HCT116 (cell line): ENCODE data around the gene POLH. TPM values are rescaled to one million over a fixed set of nuclear protein-coding genes. Genes with fewer than 3 reads are reported as not detected.

Source experiments
- ATAC-seq: fragments of 200-7000 bp; cut with Tn5 transposase; 2 replicates; pipeline ENCODE4 v1.9.1; 2020; ENCODE audit warnings: mild to moderate bottlenecking, moderate library complexity
- BruUV-seq: library from RNA; stranded (reverse); fragments of 400-500 nt; replicated peaks from 2 replicates; lab custom pipeline; 2021; lab: Mats Ljungman, UMichigan
- CTCF ChIA-PET: fragments of 300-600 bp; sonication (Branson Sonifier 250); formaldehyde crosslinking; loops from one replicate; lab custom pipeline; 2021; ENCODE audit warnings: antibody characterized with exemption; lab: Charles Lee
- POLR2A ChIA-PET: fragments of 300-600, 350-600 bp; sonication (Branson Sonifier 250); formaldehyde crosslinking; loops from one replicate; lab custom pipeline; 2021; ENCODE audit warnings: antibody characterized with exemption; lab: Charles Lee
- RAD21 ChIA-PET, 2 experiments: fragments of 300-600 bp; sonication (Branson Sonifier 250); formaldehyde crosslinking; loops; one replicate each; lab custom pipeline; 2023; ENCODE audit warnings: low total read pairs in 2 of 2; ENCODE audit not compliant: uncharacterized antibody in 2 of 2, unreplicated experiment in 2 of 2, low non-redundant PET in 1 of 2; lab: Charles Lee
- DNase-seq: peaks from one replicate; pipeline ENCODE4 v3.0.0-alpha.2; 2010; ENCODE audit warnings: low read depth, low spot score
- H2AFZ ChIP-seq: fragments of 200-600 bp; shearing (Covaris generic), sonication (generic); 2 replicates; pipeline ENCODE4 v1.6.1; 2017; ENCODE audit warnings: low read depth, mixed run types, mixed read lengths, antibody characterized with exemption, low read length; ENCODE audit not compliant: poor library complexity, severe bottlenecking
- H3K27ac ChIP-seq: 2 replicates; pipeline ENCODE4 v1.5.1; 2012; ENCODE audit warnings: low read depth, low read length
- H3K27me3 ChIP-seq: fragments of 200-600 bp; sonication (generic); 2 replicates; pipeline ENCODE4 v1.6.1; 2016; ENCODE audit warnings: mixed run types, low read length, mixed read lengths; ENCODE audit not compliant: insufficient read depth
- H3K36me3 ChIP-seq, 2 experiments: fragments of 200-500 bp in 1 of 2; fragments of 200-600 bp in 1 of 2; sonication (Bioruptor generic) in 1 of 2; sonication (generic) in 1 of 2; 2 replicates each; pipeline versions ENCODE4 v1.5.1 to v1.6.1; 2014 to 2016; ENCODE audit warnings: low read length in 2 of 2, inconsistent platforms in 1 of 2, mixed read lengths in 1 of 2, mixed run types in 1 of 2; ENCODE audit not compliant: insufficient read depth in 2 of 2, control insufficient read depth in 1 of 2
- H3K4me1 ChIP-seq, 2 experiments: fragments of 200-600 bp in 1 of 2; sonication (generic) in 1 of 2; 2 replicates each; pipeline versions ENCODE4 v1.5.1 to v1.6.1; 2012 to 2017; ENCODE audit warnings: low read length in 2 of 2, inconsistent platforms in 1 of 2, mild to moderate bottlenecking in 1 of 2, mixed read lengths in 1 of 2, mixed run types in 1 of 2, moderate library complexity in 1 of 2; ENCODE audit not compliant: insufficient read depth in 2 of 2, control insufficient read depth in 1 of 2
- H3K4me2 ChIP-seq: fragments of 200-600 bp; sonication (generic); 2 replicates; pipeline ENCODE4 v1.6.1; 2017; ENCODE audit warnings: mixed run types, low read length, mixed read lengths
- H3K4me3 ChIP-seq, 2 experiments: fragments of 200-600 bp in 1 of 2; sonication (generic) in 1 of 2; replicated peaks in 1 of 2; 2 replicates each; pipeline ENCODE4 v1.5.1; 2011 to 2016; ENCODE audit warnings: low read length in 2 of 2, control low read depth in 1 of 2, low read depth in 1 of 2, mild to moderate bottlenecking in 1 of 2, mixed read lengths in 1 of 2, mixed run types in 1 of 2
- H3K79me2 ChIP-seq: fragments of 200-600 bp; sonication (generic); 2 replicates; pipeline ENCODE4 v1.6.1; 2017; ENCODE audit warnings: mild to moderate bottlenecking, mixed run types, low read length, moderate library complexity, mixed read lengths; ENCODE audit not compliant: insufficient read depth
- H3K9ac ChIP-seq: fragments of 200-600 bp; sonication (generic); 2 replicates; pipeline ENCODE4 v1.6.1; 2016; ENCODE audit warnings: low read length, mixed read lengths
- H3K9me2 ChIP-seq: fragments of 200-600 bp; sonication (generic), shearing (Covaris generic); 2 replicates; pipeline ENCODE4 v1.6.1; 2017; ENCODE audit warnings: mixed run types, mild to moderate bottlenecking, moderate library complexity; ENCODE audit not compliant: insufficient read depth
- H3K9me3 ChIP-seq, 2 experiments: fragments of 200-500 bp in 1 of 2; fragments of 200-600 bp in 1 of 2; sonication (Bioruptor generic) in 1 of 2; sonication (generic) in 1 of 2; 2 replicates each; pipeline ENCODE4 v1.6.1; 2014 to 2017; ENCODE audit warnings: low read length in 2 of 2, mixed read lengths in 2 of 2, inconsistent platforms in 1 of 2, low read depth in 1 of 2, mild to moderate bottlenecking in 1 of 2, mixed run types in 1 of 2, moderate library complexity in 1 of 2; ENCODE audit not compliant: control insufficient read depth in 1 of 2, insufficient read depth in 1 of 2
- H4K20me1 ChIP-seq: fragments of 200-600 bp; sonication (generic), shearing (Covaris generic); 2 replicates; pipeline ENCODE4 v1.6.1; 2017; ENCODE audit warnings: mixed run types, mild to moderate bottlenecking, moderate library complexity; ENCODE audit not compliant: insufficient read depth
- ATF3 ChIP-seq: IDR thresholded peaks from 2 replicates; pipeline ENCODE4 v1.6.1; 2012
- CBX3 ChIP-seq: IDR thresholded peaks from 2 replicates; pipeline ENCODE4 v1.6.1; 2012; ENCODE audit warnings: low read depth
- CEBPB ChIP-seq: IDR thresholded peaks from 2 replicates; pipeline ENCODE4 v1.6.1; 2012; ENCODE audit warnings: low read depth
- CTCF ChIP-seq, 3 experiments: fragments of 200-600 bp in 1 of 3; sonication (generic) in 1 of 3; IDR thresholded peaks in 2 of 3; conservative IDR thresholded peaks in 1 of 3; 2 replicates each; pipeline ENCODE4 v1.5.1; 2012 to 2017; ENCODE audit warnings: low read depth in 2 of 3, low read length in 2 of 3, antibody characterized with exemption in 1 of 3, borderline replicate concordance in 1 of 3, control low read depth in 1 of 3, mild to moderate bottlenecking in 1 of 3, mixed read lengths in 1 of 3, mixed run types in 1 of 3, moderate library complexity in 1 of 3; ENCODE audit not compliant: insufficient read depth in 1 of 3
- EGR1 ChIP-seq: IDR thresholded peaks from 2 replicates; pipeline ENCODE4 v1.6.1; 2012; ENCODE audit warnings: low read depth
- EZH2 ChIP-seq: fragments of 200-600 bp; sonication (generic); IDR thresholded peaks from 2 replicates; pipeline ENCODE4 v1.6.1; 2017; ENCODE audit warnings: antibody characterized with exemption, mixed run types
- EZH2phosphoT487 ChIP-seq: fragments of 200-600 bp; IDR thresholded peaks from 2 replicates; pipeline ENCODE4 v1.6.1; 2018; ENCODE audit warnings: antibody characterized with exemption, borderline replicate concordance
- JUND ChIP-seq: IDR thresholded peaks from 2 replicates; pipeline ENCODE4 v1.6.1; 2012
- MAX ChIP-seq: IDR thresholded peaks from 2 replicates; pipeline ENCODE4 v1.6.1; 2012
- POLR2AphosphoS5 ChIP-seq: IDR thresholded peaks from 2 replicates; pipeline ENCODE4 v1.6.1; 2011; ENCODE audit warnings: mild to moderate bottlenecking, low read depth, low read length, moderate library complexity
- REST ChIP-seq: IDR thresholded peaks from 2 replicates; pipeline ENCODE4 v1.6.1; 2012; ENCODE audit warnings: low read depth
- SIN3A ChIP-seq: IDR thresholded peaks from 2 replicates; pipeline ENCODE4 v1.6.1; 2012; ENCODE audit warnings: low read depth
- SP1 ChIP-seq: IDR thresholded peaks from 2 replicates; pipeline ENCODE4 v1.6.1; 2012; ENCODE audit warnings: low read depth
- YY1 ChIP-seq: IDR thresholded peaks from 2 replicates; pipeline ENCODE4 v1.6.1; 2011; ENCODE audit warnings: low read length, low read depth, moderate library complexity, mild to moderate bottlenecking; ENCODE audit not compliant: insufficient replicate concordance; ENCODE audit errors: extremely low read depth
- ZBTB33 ChIP-seq: IDR thresholded peaks from 2 replicates; pipeline ENCODE4 v1.6.1; 2011; ENCODE audit warnings: mild to moderate bottlenecking, low read length, moderate library complexity; ENCODE audit not compliant: insufficient replicate concordance; ENCODE audit errors: extremely low read depth
- ZFX ChIP-seq: fragments of 450-650 bp; IDR thresholded peaks from 2 replicates; pipeline ENCODE4 v1.6.1; 2017
- ZNF274 ChIP-seq: fragments of 200-500 bp; sonication (Bioruptor generic); IDR thresholded peaks from 2 replicates; pipeline ENCODE4 v1.6.1; 2014; ENCODE audit warnings: mild to moderate bottlenecking, low read depth, low read length, inconsistent platforms
- intact Hi-C: fragments of 100-400 bp; cut with micrococcal nuclease; formaldehyde crosslinking; loops from 2 replicates; pipeline ENCODE4 v1.10.0; 2022
- total RNA-seq: library from RNA; stranded (reverse); gene quantifications from one replicate; pipeline ENCODE4 v1.2.1, GENCODE V29; 2021; ENCODE audit not compliant: unreplicated experiment

Gene POLH
- total RNA-seq, 1 experiment from 2014 or later, result 20.6 TPM

- TF ChIP-seq SP1 (peak; percentile 15; the same call in 1 of the 2 replicates), EZH2phosphoT487 (no peak), EGR1 (peak; percentile 92), EZH2 (no peak), POLR2AphosphoS5 (peak; percentile 100), JUND (no peak), SIN3A (peak; percentile 98)
These were observed at the start of gene POLH, which contains the start of gene XPO5 (continued) for GRCh38 chr6:43575772-43576551.

GRCh38 chr6:43532201-43532600 lies 43.8 kb upstream of the POLH start:
- no peak overlapping the region for H3K4me3 ChIP-seq
- peaks cover 38 to 53% of the 10 kb centered on the region in 2 experiments for H3K36me3 ChIP-seq
- no peaks in the 10 kb centered on the region for H3K9me3 ChIP-seq
- CTCF ChIA-PET, result no interaction called here
- DNase-seq (no peak), ATAC-seq (no peak)
- no peak overlapping the region for H3K27ac ChIP-seq
- POLR2A ChIA-PET, result no interaction called here
- H3K27me3 ChIP-seq, result no peaks in the 10 kb centered on the region
- H3K79me2 ChIP-seq, result no peaks in the 10 kb centered on the region
- H4K20me1 ChIP-seq, result no peaks in the 10 kb centered on the region
- BruUV-seq, result no TSS peak
- RAD21 ChIA-PET, result no interaction called here
- intact Hi-C loops, result no loop called here
- H3K4me1 ChIP-seq, result no peaks in the 10 kb centered on the region
- no peak overlapping the region for H3K9ac ChIP-seq
- H2AFZ ChIP-seq, result no peak overlapping the region
- no peaks in the 10 kb centered on the region for H3K9me2 ChIP-seq
- no peak overlapping the region for H3K4me2 ChIP-seq
- TF ChIP-seq POLR2AphosphoS5 (no peak), CEBPB (no peak), ZFX (no peak), MAX (no peak), REST (no peak), ATF3 (no peak), YY1 (no peak), EZH2phosphoT487 (no peak), SP1 (no peak), ZNF274 (no peak), CBX3 (no peak), CTCF (IDR thresholded peaks at IDR 0.05 in 2 of 3, conservative IDR thresholded peaks at IDR 0.05 in 1 of 3; ENCODE audit: borderline replicate concordance in 1 of 3, insufficient read depth in 1 of 3, low read depth in 2 of 3, low read length in 2 of 3) (no peak), ZBTB33 (no peak)
